22Rv1 (cell line): ENCODE data around the gene FHIT.

Experiments
- ZFX ChIP-seq: fragments of 450-650 bp; IDR thresholded peaks from 2 replicates; pipeline ENCODE4 v1.6.1; 2017; ENCODE audit warnings: antibody characterized with exemption, borderline replicate concordance
- TF ChIP-seq, protein P1 (sequence below): fragments of 450-650 bp; IDR thresholded peaks from 2 replicates; pipeline ENCODE4 v1.5.1; 2017; ENCODE audit warnings: mild to moderate bottlenecking

DNA sequence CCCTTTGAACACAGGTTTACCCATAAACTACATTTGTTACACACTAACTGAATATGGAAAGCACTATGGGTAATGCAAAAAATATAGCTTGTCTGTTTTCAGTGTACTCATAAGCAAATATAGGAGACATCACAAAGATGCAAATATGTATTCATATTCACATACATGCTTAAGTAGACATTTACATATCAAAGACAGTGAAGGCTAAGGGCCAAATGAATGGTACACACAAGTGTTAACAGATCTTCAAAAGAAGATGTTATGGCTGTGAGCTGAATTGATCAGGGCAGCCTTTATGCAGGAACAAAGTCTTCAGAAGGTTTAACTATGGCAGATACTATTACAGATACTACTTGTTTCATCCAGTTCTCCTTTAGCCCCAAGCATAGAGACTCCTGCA, 384.1 kb downstream of the FHIT start:
- TF ChIP-seq ZFX, result no peak
- TF ChIP-seq, protein P1, sequence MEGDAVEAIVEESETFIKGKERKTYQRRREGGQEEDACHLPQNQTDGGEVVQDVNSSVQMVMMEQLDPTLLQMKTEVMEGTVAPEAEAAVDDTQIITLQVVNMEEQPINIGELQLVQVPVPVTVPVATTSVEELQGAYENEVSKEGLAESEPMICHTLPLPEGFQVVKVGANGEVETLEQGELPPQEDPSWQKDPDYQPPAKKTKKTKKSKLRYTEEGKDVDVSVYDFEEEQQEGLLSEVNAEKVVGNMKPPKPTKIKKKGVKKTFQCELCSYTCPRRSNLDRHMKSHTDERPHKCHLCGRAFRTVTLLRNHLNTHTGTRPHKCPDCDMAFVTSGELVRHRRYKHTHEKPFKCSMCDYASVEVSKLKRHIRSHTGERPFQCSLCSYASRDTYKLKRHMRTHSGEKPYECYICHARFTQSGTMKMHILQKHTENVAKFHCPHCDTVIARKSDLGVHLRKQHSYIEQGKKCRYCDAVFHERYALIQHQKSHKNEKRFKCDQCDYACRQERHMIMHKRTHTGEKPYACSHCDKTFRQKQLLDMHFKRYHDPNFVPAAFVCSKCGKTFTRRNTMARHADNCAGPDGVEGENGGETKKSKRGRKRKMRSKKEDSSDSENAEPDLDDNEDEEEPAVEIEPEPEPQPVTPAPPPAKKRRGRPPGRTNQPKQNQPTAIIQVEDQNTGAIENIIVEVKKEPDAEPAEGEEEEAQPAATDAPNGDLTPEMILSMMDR, result no peak
